NCI-H2081 (cell line): Measurements from ENCODE around the gene ANO4.

Source experiments
- DNase-seq, 2 experiments: peaks; one replicate each; lab custom pipeline; 2025; lab: John Stamatoyannopoulos, UW

The ANO4 gene

GRCh38 chr12:100991102-100991501 lies 196.5 kb downstream of the ANO4 start:
- DNase-seq, result no peak

GRCh38 chr12:100992194-100992593 lies 197.6 kb downstream of the ANO4 start:
- no peak for DNase-seq

- DNase-seq, result no peak
Measured at GRCh38 chr12:100993916-100994450, 199.4 kb downstream of the ANO4 start.

GRCh38 chr12:100995201-100995600 lies 200.6 kb downstream of the ANO4 start:
- DNase-seq, result no peak

- no peak for DNase-seq
Measured at GRCh38 chr12:100995771-100996170, 201.2 kb downstream of the ANO4 start.

GRCh38 chr12:101001669-101002068 lies 207.1 kb downstream of the ANO4 start:
- DNase-seq, result no peak

- no peak for DNase-seq
Measured at GRCh38 chr12:101002696-101003419, 208.3 kb downstream of the ANO4 start.

GRCh38 chr12:101004898-101005297 lies 210.3 kb downstream of the ANO4 start:
- no peak for DNase-seq

GRCh38 chr12:101009274-101009673 lies 214.7 kb downstream of the ANO4 start:
- DNase-seq, result no peak

GRCh38 chr12:101010896-101011295 lies 216.3 kb downstream of the ANO4 start:
- no peak for DNase-seq

- peak in 1 of 2 experiments; percentile 4 for DNase-seq
Measured at GRCh38 chr12:101013993-101014392, 219.4 kb downstream of the ANO4 start.

- no peak for DNase-seq
Measured at GRCh38 chr12:101015044-101015443, 220.5 kb downstream of the ANO4 start.

- no peak for DNase-seq
Measured at GRCh38 chr12:101018540-101018939, 224.0 kb downstream of the ANO4 start.

- no peak for DNase-seq
Measured at GRCh38 chr12:101019201-101019600, 224.6 kb downstream of the ANO4 start.

GRCh38 chr12:101019667-101020066 lies 225.1 kb downstream of the ANO4 start:
- no peak for DNase-seq

GRCh38 chr12:101021442-101021841 lies 226.9 kb downstream of the ANO4 start:
- no peak for DNase-seq

GRCh38 chr12:101021911-101022388 lies 227.4 kb downstream of the ANO4 start:
- no peak for DNase-seq

GRCh38 chr12:101027200-101027599 lies 232.6 kb downstream of the ANO4 start:
- no peak for DNase-seq

- DNase-seq, result no peak
Measured at GRCh38 chr12:101027816-101028215, 233.2 kb downstream of the ANO4 start.

- no peak for DNase-seq
Measured at GRCh38 chr12:101038289-101038871, 243.8 kb downstream of the ANO4 start.

- DNase-seq, result no peak
Measured at GRCh38 chr12:101039848-101040531, 245.4 kb downstream of the ANO4 start.

GRCh38 chr12:101040936-101041335 lies 246.4 kb downstream of the ANO4 start:
- no peak for DNase-seq

GRCh38 chr12:101042211-101042610 lies 247.6 kb downstream of the ANO4 start:
- DNase-seq, result peak in 1 of 2 experiments; percentile 17
